NCI-H774 (cell line): Measurements from ENCODE around the gene MED20.

Experiments used
- DNase-seq: peaks from one replicate; lab custom pipeline; 2025; lab: John Stamatoyannopoulos, UW

Gene MED20

GRCh38 chr6:41901882-41902519 is 18.9 kb downstream of the MED20 start:
- DNase-seq, result peak; percentile 2

- DNase-seq, result no peak
These were observed 20.1 kb downstream of the MED20 start for GRCh38 chr6:41900861-41901260.

DNA sequence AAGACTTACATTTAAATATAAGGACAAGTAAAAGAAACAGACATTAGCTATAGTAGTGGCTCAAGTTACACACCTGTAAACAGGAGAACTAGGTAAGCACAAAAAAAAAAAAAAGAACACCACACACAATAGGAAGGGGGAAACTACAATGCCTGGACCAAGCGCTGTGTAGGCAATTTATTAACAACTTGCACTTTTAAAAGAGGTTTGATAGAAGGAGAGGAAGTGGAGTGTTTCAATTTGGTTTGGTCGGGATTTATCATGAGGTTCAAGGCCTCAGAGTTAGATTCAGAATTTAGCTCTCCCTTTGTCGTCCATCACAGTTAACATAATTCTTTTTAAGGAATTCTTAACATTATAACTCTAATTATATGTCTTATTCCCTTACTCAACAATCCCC is 24.7 kb downstream of the MED20 start:
- no peak for DNase-seq

DNA sequence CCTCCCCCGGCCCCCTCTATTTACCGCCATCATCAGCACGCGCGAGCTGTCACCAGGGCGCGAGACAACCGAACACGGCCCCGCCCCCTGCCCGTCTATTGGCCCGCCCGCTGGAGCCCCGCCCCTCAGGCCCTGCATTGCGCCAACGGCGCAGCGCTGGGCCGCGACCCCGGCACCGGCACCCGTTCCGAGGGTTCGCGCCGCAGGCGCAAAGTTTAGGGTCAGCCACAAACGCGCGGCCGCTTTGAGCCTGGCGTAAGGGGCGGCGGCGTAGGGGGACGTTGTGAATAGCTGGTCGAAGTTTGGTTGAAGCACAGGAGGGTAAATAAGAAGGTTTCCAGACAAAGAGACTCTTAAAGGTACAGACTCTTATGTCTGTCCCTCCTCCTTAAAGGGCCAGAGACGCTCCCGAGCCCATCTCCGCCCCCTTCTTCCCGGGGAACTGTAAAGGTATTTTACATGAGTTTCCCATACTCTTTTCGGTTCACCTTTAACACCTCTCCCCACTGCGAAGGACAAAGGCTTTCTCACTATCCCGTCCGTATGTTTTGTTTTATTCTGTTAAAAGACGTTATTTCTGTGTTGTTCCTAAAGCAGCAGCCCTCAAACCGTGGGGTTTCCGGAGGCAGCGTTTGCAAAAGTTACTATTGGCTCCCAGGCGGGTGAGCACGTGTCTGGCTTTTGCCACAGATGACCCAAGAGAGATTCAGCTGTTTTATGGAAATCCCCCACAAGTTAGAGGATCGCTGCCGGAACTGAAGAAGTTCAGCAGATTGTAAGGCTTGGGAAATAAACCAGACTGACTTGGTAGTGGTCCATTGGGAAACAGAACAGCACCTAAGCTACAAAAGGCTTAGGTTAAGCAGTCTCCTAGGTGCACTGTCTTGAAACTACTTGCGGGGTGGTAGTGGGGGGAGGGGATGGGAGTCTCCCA is 25.4 kb downstream of the MED20 start, which contains the start of gene USP49:
Gene USP49 (minus strand): TSS at position 76 of the 934 bp plus-strand sequence. CDS start 88,392 bp downstream, outside the sequence.
- peak; percentile 80 for DNase-seq

DNA sequence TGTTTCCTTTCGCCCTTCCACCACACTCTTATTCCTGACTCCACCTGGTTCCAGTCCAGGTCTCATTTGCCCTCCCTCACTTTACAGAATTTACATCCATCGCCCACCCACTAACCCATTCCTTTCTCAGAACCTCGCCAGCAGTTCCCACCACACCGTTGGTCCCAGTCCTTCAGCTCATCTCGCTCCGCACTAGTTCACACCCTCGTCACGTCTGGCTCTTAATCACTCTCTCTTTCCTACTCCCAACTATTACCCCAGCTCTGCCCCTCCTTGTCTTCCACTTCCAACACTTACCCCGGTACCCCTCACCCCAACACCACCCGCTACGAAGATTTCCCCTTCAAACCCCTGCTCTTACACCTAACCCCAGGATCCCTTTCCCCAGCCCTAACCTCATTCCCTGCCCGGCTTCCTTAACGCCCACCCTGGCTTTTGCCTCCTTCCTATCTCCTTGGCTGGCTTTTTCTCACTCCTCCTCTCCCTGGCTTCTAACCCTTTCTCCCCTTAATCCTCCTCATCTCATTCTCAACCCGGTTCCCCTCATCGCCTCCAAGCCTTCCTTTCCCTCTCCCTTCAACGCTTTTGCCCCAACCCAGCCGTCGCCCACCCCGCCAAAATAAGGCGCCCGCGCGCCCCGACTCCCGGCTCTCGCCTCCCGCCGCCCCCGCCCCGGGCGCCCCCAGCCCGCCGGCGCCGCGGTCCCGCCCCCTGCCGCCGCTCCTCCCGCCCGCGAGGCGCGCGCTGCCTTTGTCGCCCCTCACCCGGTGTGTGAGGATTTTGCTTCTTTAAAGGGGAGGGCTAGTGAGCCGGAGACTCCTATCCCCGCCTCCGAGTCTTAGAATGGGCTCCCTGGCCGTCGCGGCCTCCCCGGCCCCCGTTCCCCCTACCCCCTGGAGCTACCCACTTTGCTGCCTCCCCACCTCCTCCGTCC is 26.3 kb downstream of the MED20 start:
- DNase-seq, result no peak

- DNase-seq, result no peak
These were observed 27.9 kb downstream of the MED20 start for GRCh38 chr6:41892921-41893564.

DNA sequence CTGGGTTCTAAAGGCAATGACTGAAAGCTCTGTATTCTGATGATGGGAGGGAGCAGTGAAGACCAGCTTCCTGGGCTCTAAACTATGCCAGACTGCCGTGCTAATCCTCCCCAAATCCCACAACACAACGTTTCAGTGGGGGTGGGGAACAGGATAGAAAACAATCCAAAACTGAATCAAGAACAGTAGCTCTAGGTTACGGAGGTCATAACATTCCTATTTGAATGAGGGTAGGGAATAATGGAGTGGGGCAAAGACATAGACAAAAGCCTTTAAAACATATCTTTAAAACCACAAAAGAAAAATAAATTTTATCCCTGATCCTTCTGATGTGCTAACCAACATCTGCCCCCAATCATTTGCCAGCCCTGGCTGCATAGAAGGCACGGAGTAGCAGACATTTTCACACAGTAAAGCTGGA is 33.6 kb downstream of the MED20 start:
- DNase-seq, result no peak

- no peak for DNase-seq
These were observed 35.0 kb downstream of the MED20 start for GRCh38 chr6:41885930-41886329.

- no peak for DNase-seq
These were observed 36.0 kb downstream of the MED20 start for GRCh38 chr6:41884957-41885356.

DNA sequence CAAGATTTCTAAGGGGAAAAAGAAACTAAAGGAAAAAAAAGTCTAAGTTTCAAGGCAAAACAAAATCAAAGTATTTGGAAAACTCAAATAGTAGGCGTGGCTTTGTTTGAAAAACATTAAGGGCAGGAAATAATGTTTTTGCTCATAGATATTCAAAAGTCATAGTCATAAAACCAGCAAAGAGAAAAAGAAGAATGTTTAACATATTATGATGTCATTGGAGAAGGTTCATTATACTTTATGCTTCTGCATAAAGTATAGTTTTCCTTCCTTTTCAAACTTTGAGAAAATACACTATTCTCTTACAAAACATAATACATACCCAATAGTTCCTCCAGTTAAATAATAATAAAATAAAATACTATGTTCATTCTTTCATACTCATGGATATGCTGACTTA is 39.4 kb downstream of the MED20 start:
- DNase-seq, result no peak

DNA sequence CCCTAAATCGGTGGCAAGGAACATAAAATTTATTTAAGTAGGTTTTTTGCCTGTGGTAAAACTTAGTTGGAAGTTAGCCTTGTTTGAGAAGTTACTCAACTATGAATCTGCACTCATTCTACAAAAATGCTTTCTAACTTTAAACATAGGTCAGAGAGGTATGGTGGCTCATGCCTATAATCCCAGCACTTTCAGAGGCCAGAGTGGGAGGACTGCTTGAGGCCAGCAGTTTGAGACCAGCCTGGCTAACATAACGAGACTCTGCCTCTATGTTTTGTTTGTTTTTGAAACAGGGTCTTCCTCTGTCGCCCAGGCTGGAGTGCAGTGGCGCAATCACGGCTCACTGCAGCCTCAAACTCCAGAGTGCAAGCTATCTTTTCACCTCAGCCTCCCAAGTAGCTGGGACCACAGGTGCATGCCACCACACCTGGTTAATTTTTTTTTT is 42.0 kb downstream of the MED20 start:
- no peak for DNase-seq

- no peak for DNase-seq
These were observed 42.7 kb downstream of the MED20 start for GRCh38 chr6:41878246-41878645.

- DNase-seq, result no peak
These were observed 43.8 kb downstream of the MED20 start for GRCh38 chr6:41877051-41877680.

- no peak for DNase-seq
These were observed 46.2 kb downstream of the MED20 start for GRCh38 chr6:41874741-41875140.

- no peak for DNase-seq
These were observed 48.8 kb downstream of the MED20 start for GRCh38 chr6:41872147-41872546.

- DNase-seq, result no peak
These were observed 49.2 kb downstream of the MED20 start for GRCh38 chr6:41871691-41872090.

DNA sequence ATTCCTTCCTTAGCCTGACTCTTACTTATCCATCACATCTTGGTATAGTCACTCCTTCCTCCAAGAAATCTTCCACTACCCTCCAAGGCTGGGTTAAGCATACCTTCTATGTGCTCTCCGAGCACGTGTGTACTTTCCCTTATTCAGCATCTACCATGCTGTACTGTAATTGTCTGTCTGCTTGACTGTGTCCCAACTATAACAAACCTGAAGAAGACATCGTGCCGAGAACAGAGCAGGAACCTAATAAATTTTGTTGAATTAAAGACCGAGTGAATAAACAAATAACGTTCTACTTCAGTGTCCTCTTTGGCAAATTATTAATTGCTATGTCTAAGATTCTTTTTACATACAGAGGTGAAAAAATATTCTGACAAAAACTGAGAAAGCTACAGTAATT is 61.6 kb downstream of the MED20 start:
- no peak for DNase-seq

GRCh38 chr6:41858703-41859102 is 62.2 kb downstream of the MED20 start:
- no peak for DNase-seq
